GM18519 (cell line): ENCODE results near the gene OR6C70.

Experiments
- ATAC-seq: cut with Tn5 transposase; IDR thresholded peaks from one replicate; pipeline ENCODE4 v1.9.1; 2021; ENCODE audit warnings: mild to moderate bottlenecking, moderate library complexity; ENCODE audit not compliant: unreplicated experiment, low FRiP score

Gene OR6C70

DNA sequence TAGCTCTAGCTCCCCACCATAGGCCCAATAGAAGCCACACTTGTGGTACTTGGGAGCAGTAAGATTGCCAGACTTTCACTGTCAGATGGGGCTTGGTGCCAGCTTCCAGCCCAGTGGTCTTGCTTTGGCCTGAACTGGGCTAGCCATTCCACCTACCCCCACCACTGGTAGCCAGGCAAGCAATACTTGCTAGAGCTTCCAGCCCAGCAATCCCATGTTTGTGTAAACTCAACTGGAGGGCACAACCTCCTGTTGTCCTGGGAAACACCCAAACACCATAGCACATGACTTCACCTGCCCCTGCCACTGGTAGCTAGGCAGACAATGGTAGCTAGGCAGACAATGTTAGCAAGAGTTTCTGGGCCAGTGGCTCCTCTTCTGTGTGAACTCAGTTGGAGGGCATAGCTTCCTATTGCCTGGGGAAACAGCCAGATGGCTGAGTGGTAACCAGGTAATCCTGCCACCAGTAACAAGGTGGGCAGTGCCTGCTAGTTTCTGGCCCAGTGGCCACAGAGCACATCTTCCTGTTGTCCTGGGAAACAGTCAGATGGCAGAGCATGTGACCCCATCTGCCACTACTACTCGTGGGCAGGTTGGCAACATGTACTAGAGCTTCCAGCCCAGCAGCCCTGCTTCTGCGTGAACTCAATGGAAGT, 49.5 kb downstream of the OR6C70 start:
- no peak for ATAC-seq
